GM19463 (cell line): ENCODE data around the gene UBA1.

ENCODE experiments used
- ATAC-seq: cut with Tn5 transposase; IDR thresholded peaks from one replicate; pipeline ENCODE4 v1.9.1; 2021; ENCODE audit warnings: mild to moderate bottlenecking, moderate library complexity; ENCODE audit not compliant: unreplicated experiment

UBA1 gene

GRCh38 chrX:47169726-47170515 lies 23.7 kb upstream of the UBA1 start:
- ATAC-seq, result no peak

- no peak for ATAC-seq
These were observed 22.6 kb upstream of the UBA1 start for GRCh38 chrX:47170861-47171692.

GRCh38 chrX:47171996-47172395 lies 21.6 kb upstream of the UBA1 start:
- no peak for ATAC-seq

GRCh38 chrX:47172549-47172948 lies 21.1 kb upstream of the UBA1 start:
- ATAC-seq, result no peak

GRCh38 chrX:47172971-47173792 lies 20.4 kb upstream of the UBA1 start:
- ATAC-seq, result no peak

- no peak for ATAC-seq
These were observed 19.3 kb upstream of the UBA1 start for GRCh38 chrX:47174376-47174775.

- no peak for ATAC-seq
These were observed 18.6 kb upstream of the UBA1 start for GRCh38 chrX:47174846-47175587.

- no peak for ATAC-seq
These were observed 18.0 kb upstream of the UBA1 start for GRCh38 chrX:47175588-47175980.

- ATAC-seq, result no peak
These were observed 17.4 kb upstream of the UBA1 start for GRCh38 chrX:47176101-47176740.

GRCh38 chrX:47177079-47177478 lies 16.6 kb upstream of the UBA1 start:
- ATAC-seq, result no peak

- no peak for ATAC-seq
These were observed 15.3 kb upstream of the UBA1 start for GRCh38 chrX:47178337-47178736.

- no peak for ATAC-seq
These were observed 14.3 kb upstream of the UBA1 start for GRCh38 chrX:47179221-47179927.

- no peak for ATAC-seq
These were observed 13.7 kb upstream of the UBA1 start for GRCh38 chrX:47179928-47180255.

- no peak for ATAC-seq
These were observed 13.3 kb upstream of the UBA1 start for GRCh38 chrX:47180346-47180745.

GRCh38 chrX:47181301-47181700 lies 12.3 kb upstream of the UBA1 start:
- ATAC-seq, result no peak

- ATAC-seq, result no peak
These were observed 11.4 kb upstream of the UBA1 start for GRCh38 chrX:47182106-47182700.

GRCh38 chrX:47184486-47184885 lies 9.1 kb upstream of the UBA1 start:
- no peak for ATAC-seq

- ATAC-seq, result no peak
These were observed 8.4 kb upstream of the UBA1 start for GRCh38 chrX:47185241-47185640.

GRCh38 chrX:47186096-47186740 lies 7.4 kb upstream of the UBA1 start:
- no peak for ATAC-seq
